Activated CD8-positive, alpha-beta memory T cell treated with anti-CD3 and anti-CD28 coated beads, Interleukin-2, amount 50 U/mL, for 24 hours (primary cell): ENCODE data around the gene GPX4.

Experiments
- DNase-seq: peaks from one replicate; pipeline ENCODE4 v3.0.0-alpha.2; 2020; ENCODE audit errors: extremely low read depth

GPX4 gene

DNA sequence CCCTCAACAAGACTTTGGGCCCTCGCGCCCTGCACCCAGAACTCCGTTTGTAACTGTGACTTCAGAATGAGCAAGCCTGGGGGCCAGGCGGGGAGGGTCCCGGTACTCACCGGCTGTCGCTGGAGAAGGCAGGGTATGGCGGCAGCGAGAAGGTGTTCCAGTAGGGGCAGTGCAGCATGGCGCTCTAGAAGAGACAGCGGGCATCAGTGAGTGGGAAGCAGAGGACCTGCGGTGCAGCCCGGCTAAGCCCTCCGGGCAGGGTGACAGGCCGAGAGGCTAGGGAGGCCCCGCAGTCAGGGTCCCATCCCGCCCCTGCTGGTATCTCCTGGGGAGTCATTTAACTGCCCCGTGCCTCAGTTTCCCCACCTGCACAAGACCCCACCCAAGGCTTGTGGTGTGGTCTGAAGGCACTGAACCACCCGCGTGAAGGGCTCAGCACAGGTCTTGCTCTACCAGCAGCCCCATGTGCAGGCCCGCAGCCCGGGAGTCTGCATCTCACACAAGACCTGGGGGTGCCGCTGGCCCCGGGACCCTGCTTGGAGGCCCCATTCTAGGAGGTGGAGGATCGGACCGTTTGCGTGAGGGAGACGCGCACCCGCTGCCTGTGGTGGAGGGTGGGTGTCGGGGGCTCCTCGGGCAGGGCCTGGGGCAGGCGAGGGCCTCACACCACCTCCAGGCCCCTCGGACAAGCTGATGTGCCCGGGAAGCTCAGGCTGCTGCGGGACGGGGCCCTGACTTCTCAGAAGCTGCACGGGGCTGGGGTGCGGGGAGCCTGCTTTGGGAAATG lies 45.7 kb downstream of the GPX4 start:
- DNase-seq, result no peak

DNA sequence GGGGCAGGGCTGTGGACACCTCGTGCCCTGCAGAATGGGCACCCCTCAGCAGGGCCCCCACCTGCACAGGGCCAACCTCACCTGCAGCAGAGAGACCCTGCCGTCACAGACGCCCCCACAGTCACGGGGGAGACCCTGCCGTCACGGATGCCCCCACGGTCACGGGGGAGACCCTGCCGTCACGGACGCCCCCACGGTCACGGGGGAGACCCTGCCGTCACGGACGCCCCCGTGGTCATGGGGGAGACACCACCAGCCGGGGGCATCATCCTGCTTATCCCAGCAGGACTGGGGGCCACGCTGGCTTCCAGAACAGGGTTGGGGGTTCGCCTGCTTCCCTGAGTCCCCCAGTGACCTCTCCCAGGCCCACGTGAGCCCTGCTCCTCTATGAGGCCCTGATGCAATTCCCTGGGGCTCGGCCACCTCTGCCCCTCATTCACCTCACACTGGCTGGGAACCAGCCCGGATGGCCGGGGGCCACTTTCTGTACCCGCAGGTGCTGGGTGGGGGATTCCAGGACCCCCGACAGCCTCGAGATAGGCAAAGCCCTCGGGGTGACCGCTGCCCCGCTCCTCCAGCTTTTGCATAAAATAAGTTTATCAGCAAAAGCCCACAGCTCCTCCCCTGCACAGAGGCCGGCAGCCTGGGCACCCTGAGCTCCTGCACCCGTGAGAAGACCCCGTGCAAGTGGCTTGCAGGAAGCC lies 46.7 kb downstream of the GPX4 start:
- DNase-seq, result no peak

GRCh38 chr19:1151037-1151724 lies 47.4 kb downstream of the GPX4 start:
- no peak for DNase-seq

- DNase-seq, result no peak
These were observed 48.3 kb downstream of the GPX4 start for GRCh38 chr19:1151917-1152587.

GRCh38 chr19:1153891-1154730 lies 50.3 kb downstream of the GPX4 start:
- DNase-seq, result no peak

DNA sequence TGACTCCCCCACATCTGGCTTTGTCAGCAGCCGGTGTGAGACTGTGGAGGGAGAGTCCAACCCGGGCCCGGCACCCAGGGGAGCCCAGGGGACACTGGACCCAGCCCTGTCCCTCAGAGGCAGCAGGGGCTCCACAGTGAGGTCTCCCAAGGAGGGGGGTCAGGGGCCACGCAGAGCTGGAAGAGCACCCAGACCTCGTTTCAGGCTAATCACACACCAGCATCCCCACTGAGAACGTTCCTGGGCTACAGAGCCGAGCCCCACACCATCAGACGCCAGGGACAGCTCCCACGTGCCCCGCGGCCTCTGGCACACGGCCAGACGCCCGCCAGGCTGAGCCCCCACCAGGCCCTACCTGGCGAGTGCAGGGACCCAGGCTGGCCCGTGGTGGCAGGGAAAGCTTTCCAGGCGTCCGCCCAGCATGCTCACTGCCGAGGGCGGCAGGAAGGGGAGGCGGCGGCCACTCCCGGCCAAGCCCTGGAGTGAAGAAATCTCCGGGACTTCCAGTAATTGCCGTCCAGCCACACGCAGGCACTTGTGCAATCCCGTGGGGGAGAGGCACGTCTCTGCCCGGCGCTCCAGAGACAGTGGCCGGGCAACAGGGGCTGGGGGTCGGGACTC lies 51.0 kb downstream of the GPX4 start:
- DNase-seq, result no peak

DNA sequence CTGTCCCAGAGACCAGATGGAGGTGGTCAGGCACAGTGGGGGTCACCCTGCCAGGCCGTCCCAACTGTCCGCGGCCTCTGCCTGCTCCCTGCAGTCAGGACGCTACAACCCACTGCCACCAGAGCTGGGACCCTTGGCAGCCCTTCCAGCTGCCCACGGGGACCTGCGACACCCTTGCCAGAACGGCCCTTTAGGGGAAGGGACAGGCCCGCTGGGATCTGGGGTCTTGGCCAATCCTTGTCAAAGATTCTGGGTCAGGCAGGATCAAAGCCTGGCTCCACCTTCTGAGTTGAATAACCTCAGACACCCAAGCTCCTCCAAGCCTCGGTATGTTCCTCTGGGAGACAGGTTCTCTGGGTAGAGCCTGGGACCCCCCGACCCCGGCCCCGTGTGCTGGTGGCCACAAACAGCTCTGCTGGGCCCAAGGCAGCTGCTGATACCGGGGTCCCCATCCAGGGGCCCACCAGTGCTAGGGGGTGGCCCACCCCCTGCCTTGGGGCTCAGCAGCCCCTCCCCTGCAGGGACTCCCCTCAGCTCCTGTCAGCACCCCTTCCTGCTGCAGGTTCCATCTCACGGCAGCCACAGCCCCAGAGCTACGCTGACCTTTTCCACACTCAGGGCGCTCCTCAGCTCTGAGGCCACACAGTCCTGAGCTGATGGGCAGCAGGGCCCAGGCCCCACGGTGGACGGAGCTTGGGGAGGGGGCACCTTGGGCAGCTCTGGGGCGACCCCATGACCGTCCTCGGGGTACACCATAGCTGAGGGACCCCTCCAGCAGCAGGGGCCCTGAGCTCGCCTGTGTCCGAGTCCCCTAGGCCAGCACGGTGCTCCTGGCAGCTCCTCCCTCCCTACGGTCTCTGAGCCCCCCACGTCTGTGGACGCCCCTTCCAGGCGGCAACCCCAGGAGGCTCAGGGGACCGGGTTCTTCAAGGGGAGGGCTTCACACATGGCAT lies 51.8 kb downstream of the GPX4 start:
- no peak for DNase-seq
